HG03575 (cell line): ENCODE measurements around the gene DENND2A.
A peak's percentile ranks its signal among the peaks of the same experiment; 100 is the strongest.

Experiments used
- ATAC-seq: cut with Tn5 transposase; IDR thresholded peaks from one replicate; pipeline ENCODE4 v1.9.1; 2021; ENCODE audit not compliant: unreplicated experiment, insufficient number of reproducible peaks, low FRiP score; ENCODE audit errors: extremely low read depth

The DENND2A gene

GRCh38 chr7:140495514-140496097, 145.0 kb downstream of the DENND2A start:
- no peak for ATAC-seq

- ATAC-seq = no peak
Observed at GRCh38 chr7:140494867-140495266, 145.7 kb downstream of the DENND2A start.

GRCh38 chr7:140489026-140489359, 151.6 kb downstream of the DENND2A start:
- no peak for ATAC-seq

GRCh38 chr7:140485500-140486265, 154.9 kb downstream of the DENND2A start:
- ATAC-seq = no peak

GRCh38 chr7:140484951-140485499, 155.6 kb downstream of the DENND2A start:
- ATAC-seq = no peak

GRCh38 chr7:140484479-140484878, 156.1 kb downstream of the DENND2A start:
- ATAC-seq = no peak

- no peak for ATAC-seq
Observed at GRCh38 chr7:140479739-140480084, 160.9 kb downstream of the DENND2A start.

GRCh38 chr7:140479062-140479738, 161.4 kb downstream of the DENND2A start, which contains the start of gene MKRN1:
TSS of gene MKRN1 (minus strand) at chr7:140479505. CDS start at chr7:140479344, 161 bp downstream.
- peak; percentile 76 for ATAC-seq

- ATAC-seq = no peak
Observed at GRCh38 chr7:140478246-140479061, 162.2 kb downstream of the DENND2A start.

GRCh38 chr7:140476698-140477261, 163.8 kb downstream of the DENND2A start:
- no peak for ATAC-seq

- ATAC-seq = no peak
Observed at GRCh38 chr7:140475747-140476333, 164.8 kb downstream of the DENND2A start.
